22Rv1 (cell line): ENCODE results near the gene GTF2A1L.

Experiments used
- ZFX ChIP-seq: fragments of 450-650 bp; IDR thresholded peaks from 2 replicates; pipeline ENCODE4 v1.6.1; 2017; ENCODE audit warnings: antibody characterized with exemption, borderline replicate concordance
- TF ChIP-seq, protein P1 (sequence below): fragments of 450-650 bp; IDR thresholded peaks from 2 replicates; pipeline ENCODE4 v1.5.1; 2017; ENCODE audit warnings: mild to moderate bottlenecking

GRCh38 chr2:48696881-48697280, 79.2 kb downstream of the GTF2A1L start:
- TF ChIP-seq, protein P1, sequence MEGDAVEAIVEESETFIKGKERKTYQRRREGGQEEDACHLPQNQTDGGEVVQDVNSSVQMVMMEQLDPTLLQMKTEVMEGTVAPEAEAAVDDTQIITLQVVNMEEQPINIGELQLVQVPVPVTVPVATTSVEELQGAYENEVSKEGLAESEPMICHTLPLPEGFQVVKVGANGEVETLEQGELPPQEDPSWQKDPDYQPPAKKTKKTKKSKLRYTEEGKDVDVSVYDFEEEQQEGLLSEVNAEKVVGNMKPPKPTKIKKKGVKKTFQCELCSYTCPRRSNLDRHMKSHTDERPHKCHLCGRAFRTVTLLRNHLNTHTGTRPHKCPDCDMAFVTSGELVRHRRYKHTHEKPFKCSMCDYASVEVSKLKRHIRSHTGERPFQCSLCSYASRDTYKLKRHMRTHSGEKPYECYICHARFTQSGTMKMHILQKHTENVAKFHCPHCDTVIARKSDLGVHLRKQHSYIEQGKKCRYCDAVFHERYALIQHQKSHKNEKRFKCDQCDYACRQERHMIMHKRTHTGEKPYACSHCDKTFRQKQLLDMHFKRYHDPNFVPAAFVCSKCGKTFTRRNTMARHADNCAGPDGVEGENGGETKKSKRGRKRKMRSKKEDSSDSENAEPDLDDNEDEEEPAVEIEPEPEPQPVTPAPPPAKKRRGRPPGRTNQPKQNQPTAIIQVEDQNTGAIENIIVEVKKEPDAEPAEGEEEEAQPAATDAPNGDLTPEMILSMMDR, result no peak
- no peak for TF ChIP-seq ZFX
